DOHH2 (cell line): ENCODE data around the gene EEPD1.

Experiments used
- H3F3A ChIP-seq: fragments of 200-600 bp; sonication (generic), shearing (Covaris generic); 2 replicates; pipeline ENCODE4 v1.6.0; 2016; ENCODE audit warnings: antibody characterized with exemption, mild to moderate bottlenecking; ENCODE audit not compliant: control insufficient read depth, insufficient read depth
- H3K27ac ChIP-seq: fragments of 200-600 bp; sonication (generic); 2 replicates; pipeline ENCODE4 v1.5.1; 2014; ENCODE audit warnings: low read depth, mild to moderate bottlenecking, low read length, moderate library complexity
- H3K27me3 ChIP-seq: fragments of 200-600 bp; sonication (generic); 2 replicates; pipeline ENCODE4 v1.6.1; 2014; ENCODE audit warnings: mild to moderate bottlenecking, low read length, mixed read lengths; ENCODE audit not compliant: control insufficient read depth
- H3K36me3 ChIP-seq: fragments of 200-600 bp; sonication (generic); 2 replicates; pipeline ENCODE4 v1.6.1; 2014; ENCODE audit warnings: mild to moderate bottlenecking, low read length, moderate library complexity, mixed read lengths; ENCODE audit not compliant: control insufficient read depth
- H3K4me1 ChIP-seq: fragments of 200-600 bp; sonication (generic); 2 replicates; pipeline ENCODE4 v1.6.1; 2014; ENCODE audit warnings: mild to moderate bottlenecking, low read length, mixed read lengths; ENCODE audit not compliant: control insufficient read depth
- H3K4me2 ChIP-seq: fragments of 200-600 bp; sonication (generic); 2 replicates; pipeline ENCODE4 v1.6.0; 2014; ENCODE audit warnings: mild to moderate bottlenecking, low read length, moderate library complexity
- H3K4me3 ChIP-seq: fragments of 200-600 bp; sonication (generic); 2 replicates; pipeline ENCODE4 v1.5.1; 2014; ENCODE audit warnings: mild to moderate bottlenecking, low read length, mixed read lengths
- H3K79me2 ChIP-seq: fragments of 200-600 bp; sonication (generic); 2 replicates; pipeline ENCODE4 v1.6.1; 2014; ENCODE audit warnings: mild to moderate bottlenecking, low read length, mixed read lengths; ENCODE audit not compliant: control insufficient read depth
- H3K9me2 ChIP-seq: fragments of 200-600 bp; sonication (generic); replicated peaks from 2 replicates; pipeline ENCODE4 v1.6.1; 2014; ENCODE audit warnings: mild to moderate bottlenecking, low read length, mixed read lengths; ENCODE audit not compliant: control insufficient read depth
- H3K9me3 ChIP-seq: fragments of 200-600 bp; sonication (generic); 2 replicates; pipeline ENCODE4 v1.6.1; 2014; ENCODE audit warnings: antibody characterized with exemption, low read length, mixed read lengths; ENCODE audit not compliant: control insufficient read depth, insufficient read depth
- H4K20me1 ChIP-seq: fragments of 200-600 bp; sonication (generic); 2 replicates; pipeline ENCODE4 v1.6.0; 2014; ENCODE audit warnings: low read depth, mild to moderate bottlenecking, antibody characterized with exemption, low read length, moderate library complexity; ENCODE audit not compliant: control insufficient read depth, insufficient read depth
- EZH2phosphoT487 ChIP-seq: fragments of 200-600 bp; sonication (generic); IDR thresholded peaks from 2 replicates; pipeline ENCODE4 v1.6.1; 2017; ENCODE audit warnings: borderline replicate concordance, mild to moderate bottlenecking, antibody characterized with exemption, low read length, moderate library complexity, mixed read lengths
- TF ChIP-seq, protein P1 (sequence below): fragments of 200-600 bp; sonication (generic); IDR thresholded peaks from one replicate; pipeline ENCODE4 v1.5.1; 2014; ENCODE audit warnings: antibody characterized with exemption, mild to moderate bottlenecking, low read depth, low read length; ENCODE audit not compliant: poor library complexity, severe bottlenecking

The EEPD1 gene

DNA sequence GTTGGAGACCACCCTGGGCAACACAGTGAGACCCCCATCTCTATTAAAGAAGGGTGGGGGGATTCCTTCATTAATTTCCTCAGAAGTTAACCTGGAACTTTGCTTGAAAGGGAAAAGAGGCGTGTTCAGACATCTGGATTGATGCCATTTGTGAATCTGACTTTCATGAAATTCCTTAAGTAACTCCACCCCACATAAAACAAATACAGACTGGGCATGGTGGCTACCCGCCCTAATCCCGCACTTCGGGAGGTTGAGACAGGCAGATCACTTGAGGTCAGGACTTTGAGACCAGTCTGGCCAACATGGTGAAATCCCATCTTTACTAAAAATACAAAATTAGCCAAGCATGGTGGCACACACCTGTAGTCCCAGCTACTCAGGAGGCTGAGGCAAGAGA, 75.0 kb downstream of the EEPD1 start:
- Histone ChIP-seq H3K4me3 (no peak overlapping the region), H4K20me1 (0 out of 2 replicates have a peak, but pooled peaks cover 6% of the 10 kb centered on the region), H3K36me3 (peaks cover 35% of the 10 kb centered on the region), H3K9me2 (no peaks in the 10 kb centered on the region), H3F3A (peaks cover 4% of the 10 kb centered on the region), H3K4me2 (no peak overlapping the region), H3K79me2 (peaks cover 36% of the 10 kb centered on the region), H3K27ac (no peak overlapping the region), H3K27me3 (no peaks in the 10 kb centered on the region), H3K4me1 (peaks cover 11% of the 10 kb centered on the region), H3K9me3 (no peaks in the 10 kb centered on the region)
- no peak for TF ChIP-seq EZH2phosphoT487
- TF ChIP-seq, protein P1, sequence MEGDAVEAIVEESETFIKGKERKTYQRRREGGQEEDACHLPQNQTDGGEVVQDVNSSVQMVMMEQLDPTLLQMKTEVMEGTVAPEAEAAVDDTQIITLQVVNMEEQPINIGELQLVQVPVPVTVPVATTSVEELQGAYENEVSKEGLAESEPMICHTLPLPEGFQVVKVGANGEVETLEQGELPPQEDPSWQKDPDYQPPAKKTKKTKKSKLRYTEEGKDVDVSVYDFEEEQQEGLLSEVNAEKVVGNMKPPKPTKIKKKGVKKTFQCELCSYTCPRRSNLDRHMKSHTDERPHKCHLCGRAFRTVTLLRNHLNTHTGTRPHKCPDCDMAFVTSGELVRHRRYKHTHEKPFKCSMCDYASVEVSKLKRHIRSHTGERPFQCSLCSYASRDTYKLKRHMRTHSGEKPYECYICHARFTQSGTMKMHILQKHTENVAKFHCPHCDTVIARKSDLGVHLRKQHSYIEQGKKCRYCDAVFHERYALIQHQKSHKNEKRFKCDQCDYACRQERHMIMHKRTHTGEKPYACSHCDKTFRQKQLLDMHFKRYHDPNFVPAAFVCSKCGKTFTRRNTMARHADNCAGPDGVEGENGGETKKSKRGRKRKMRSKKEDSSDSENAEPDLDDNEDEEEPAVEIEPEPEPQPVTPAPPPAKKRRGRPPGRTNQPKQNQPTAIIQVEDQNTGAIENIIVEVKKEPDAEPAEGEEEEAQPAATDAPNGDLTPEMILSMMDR = no peak

DNA sequence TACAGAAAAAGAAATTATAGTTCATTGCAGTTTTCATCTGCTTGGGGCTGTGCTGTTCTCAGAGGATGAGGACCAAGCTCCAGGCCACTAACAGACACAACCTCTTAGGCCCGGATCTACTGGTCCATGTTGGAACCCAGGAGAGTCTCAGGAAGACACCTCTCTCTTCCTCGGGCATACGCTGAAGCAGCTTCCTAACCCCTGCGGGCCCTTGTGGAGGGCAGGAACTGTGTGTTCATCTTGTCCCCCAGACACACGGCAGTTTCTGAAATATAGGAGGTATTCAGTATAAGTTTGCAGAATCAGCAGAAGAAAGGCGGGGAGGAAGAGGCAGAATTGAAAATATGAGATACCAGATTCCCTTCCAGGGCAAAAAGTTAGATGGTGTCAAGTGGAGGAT, 78.4 kb downstream of the EEPD1 start:
- H3K27me3 ChIP-seq = no peaks in the 10 kb centered on the region
- no peaks in the 10 kb centered on the region for H3K9me2 ChIP-seq
- H3F3A ChIP-seq = peaks cover 3% of the 10 kb centered on the region
- no peaks in the 10 kb centered on the region for H4K20me1 ChIP-seq
- H3K4me1 ChIP-seq = peaks cover 9% of the 10 kb centered on the region
- peaks cover 20% of the 10 kb centered on the region for H3K36me3 ChIP-seq
- no peak overlapping the region for H3K4me3 ChIP-seq
- peaks cover 10% of the 10 kb centered on the region for H3K79me2 ChIP-seq
- H3K9me3 ChIP-seq = no peaks in the 10 kb centered on the region
- TF ChIP-seq, protein P1 = no peak
- TF ChIP-seq EZH2phosphoT487 = no peak
- H3K4me2 ChIP-seq = no peak overlapping the region
- H3K27ac ChIP-seq = no peak overlapping the region

DNA sequence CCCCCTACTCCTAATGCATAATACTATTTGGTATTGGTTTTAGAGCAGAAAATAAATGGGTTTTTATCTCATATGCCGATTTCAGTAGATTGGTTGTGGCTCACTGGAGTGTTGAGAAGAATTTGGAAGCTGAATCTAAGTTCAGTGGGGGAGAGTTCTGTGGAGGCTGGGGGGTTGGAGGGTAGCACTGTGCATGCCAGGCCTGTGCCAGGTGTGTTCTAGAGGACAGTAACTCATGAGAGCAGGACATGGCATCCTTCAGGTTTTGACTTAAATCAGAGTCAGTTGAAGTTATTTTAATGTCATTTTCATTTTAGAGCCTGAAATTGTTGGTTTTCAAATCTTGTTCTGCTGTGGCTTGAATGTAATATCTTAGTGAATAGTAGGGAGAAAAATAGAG, 79.5 kb downstream of the EEPD1 start:
- TF ChIP-seq, protein P1 = no peak
- no peak for TF ChIP-seq EZH2phosphoT487
- Histone ChIP-seq H3K79me2 (peaks cover 12% of the 10 kb centered on the region), H3K27me3 (no peaks in the 10 kb centered on the region), H3K9me2 (no peaks in the 10 kb centered on the region), H3F3A (no peaks in the 10 kb centered on the region), H3K36me3 (peaks cover 28% of the 10 kb centered on the region), H3K4me2 (no peak overlapping the region), H3K4me3 (no peak overlapping the region), H3K27ac (no peak overlapping the region), H4K20me1 (no peaks in the 10 kb centered on the region), H3K4me1 (peaks cover 9% of the 10 kb centered on the region), H3K9me3 (no peaks in the 10 kb centered on the region)
